AG10803 (cell line): ENCODE measurements around the gene ZBTB24.
"Not testable (repeated sequence)": the region's sequence is repeated elsewhere in the genome, so short reads cannot be mapped to it uniquely, and the experiment has no call there.

Experiments
- DNase-seq: peaks from one replicate; pipeline ENCODE4 v3.0.0; 2010; ENCODE audit warnings: low read depth
- H3K4me3 ChIP-seq: 2 replicates; pipeline ENCODE4 v1.5.1; 2011; ENCODE audit warnings: mild to moderate bottlenecking, low read length, control low read depth
- TF ChIP-seq, protein P1 (sequence below): conservative IDR thresholded peaks from 2 replicates; pipeline ENCODE4 v1.5.1; 2011; ENCODE audit warnings: mild to moderate bottlenecking, low read length, control low read depth, inconsistent platforms

ZBTB24 gene

GRCh38 chr6:109521080-109521479 lies 38.1 kb upstream of the ZBTB24 start:
- DNase-seq: no peak
- TF ChIP-seq, protein P1, sequence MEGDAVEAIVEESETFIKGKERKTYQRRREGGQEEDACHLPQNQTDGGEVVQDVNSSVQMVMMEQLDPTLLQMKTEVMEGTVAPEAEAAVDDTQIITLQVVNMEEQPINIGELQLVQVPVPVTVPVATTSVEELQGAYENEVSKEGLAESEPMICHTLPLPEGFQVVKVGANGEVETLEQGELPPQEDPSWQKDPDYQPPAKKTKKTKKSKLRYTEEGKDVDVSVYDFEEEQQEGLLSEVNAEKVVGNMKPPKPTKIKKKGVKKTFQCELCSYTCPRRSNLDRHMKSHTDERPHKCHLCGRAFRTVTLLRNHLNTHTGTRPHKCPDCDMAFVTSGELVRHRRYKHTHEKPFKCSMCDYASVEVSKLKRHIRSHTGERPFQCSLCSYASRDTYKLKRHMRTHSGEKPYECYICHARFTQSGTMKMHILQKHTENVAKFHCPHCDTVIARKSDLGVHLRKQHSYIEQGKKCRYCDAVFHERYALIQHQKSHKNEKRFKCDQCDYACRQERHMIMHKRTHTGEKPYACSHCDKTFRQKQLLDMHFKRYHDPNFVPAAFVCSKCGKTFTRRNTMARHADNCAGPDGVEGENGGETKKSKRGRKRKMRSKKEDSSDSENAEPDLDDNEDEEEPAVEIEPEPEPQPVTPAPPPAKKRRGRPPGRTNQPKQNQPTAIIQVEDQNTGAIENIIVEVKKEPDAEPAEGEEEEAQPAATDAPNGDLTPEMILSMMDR: no peak

DNA sequence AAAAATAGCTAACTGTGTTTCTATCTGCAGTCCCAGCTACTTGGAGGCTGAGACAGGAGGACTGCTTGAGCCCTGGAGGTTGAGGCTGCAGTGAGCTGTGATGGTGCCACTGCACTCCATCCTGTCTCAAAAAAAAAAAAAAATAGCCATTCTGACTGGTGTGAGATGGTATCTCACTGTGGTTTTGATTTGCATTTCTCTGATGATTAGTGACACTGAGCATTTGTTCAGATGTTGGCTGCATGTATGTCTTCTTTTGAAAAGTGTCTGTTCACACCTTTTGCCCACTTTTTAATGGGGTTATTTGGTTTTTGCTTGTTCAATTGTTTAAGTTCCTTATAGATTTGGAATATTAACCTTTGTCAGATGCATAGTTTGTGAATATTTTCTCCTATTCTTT lies 36.6 kb upstream of the ZBTB24 start:
- not testable (repeated sequence) for DNase-seq, H3K4me3 ChIP-seq

More at GRCh38 chr6:109521080-109521479, 38.1 kb upstream of the ZBTB24 start:
- no peak overlapping the region for H3K4me3 ChIP-seq

DNA sequence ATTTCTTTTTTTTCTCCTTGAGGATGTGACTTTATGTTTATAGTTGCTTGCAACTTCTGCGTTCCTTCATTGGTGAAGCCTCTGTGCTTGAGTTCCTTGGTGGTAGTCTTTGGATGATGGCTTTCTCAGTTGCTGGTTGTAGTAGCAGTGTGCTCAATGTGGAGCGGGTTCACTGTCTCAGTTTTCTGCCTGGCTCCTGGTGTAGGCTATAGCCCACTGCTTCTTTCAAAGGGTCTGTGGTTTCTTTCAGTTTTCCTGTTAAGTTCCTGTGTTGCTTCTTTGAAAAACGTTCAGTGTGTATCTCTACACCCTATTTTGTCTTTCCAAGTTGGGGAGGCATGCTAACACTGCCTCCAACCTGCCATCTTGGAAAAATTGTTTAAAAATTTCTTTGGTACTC lies 33.9 kb upstream of the ZBTB24 start:
- TF ChIP-seq, protein P1: no peak
- H3K4me3 ChIP-seq: no peak overlapping the region

DNA sequence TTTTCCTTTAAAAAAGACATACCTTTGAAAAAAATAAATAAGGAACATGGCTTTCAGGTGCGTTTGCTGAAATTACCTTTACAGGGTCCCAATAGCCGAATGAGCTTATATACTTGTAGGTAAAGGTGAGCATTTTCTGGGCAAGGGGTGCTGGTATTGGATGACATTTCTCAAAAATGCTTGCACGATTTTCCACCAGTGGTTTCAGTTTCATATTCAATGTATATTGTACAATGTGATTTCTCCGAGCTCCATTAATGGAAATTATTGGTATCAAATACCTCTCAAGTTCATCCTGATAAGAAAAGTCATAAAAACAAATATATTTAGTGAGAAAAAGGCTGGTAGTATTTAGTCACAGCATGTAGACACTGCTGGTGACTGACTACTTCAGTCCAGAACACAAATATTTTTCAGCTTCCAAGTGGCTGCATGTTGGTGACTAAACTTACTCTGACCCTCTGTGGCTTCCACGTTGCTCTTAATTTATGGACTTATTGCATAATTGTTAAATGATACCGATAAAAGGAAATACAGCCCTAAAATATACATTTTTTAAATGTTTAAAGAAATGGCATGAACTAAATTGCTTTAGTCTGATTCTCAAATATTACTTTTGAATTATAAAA lies 32.9 kb upstream of the ZBTB24 start:
- no peak overlapping the region for H3K4me3 ChIP-seq
- TF ChIP-seq, protein P1: no peak
- peak; percentile 8 for DNase-seq

More for the DNA sequence above, 33.9 kb upstream of the ZBTB24 start:
- no peak for DNase-seq

GRCh38 chr6:109514946-109515345 lies 31.9 kb upstream of the ZBTB24 start:
- DNase-seq: no peak
- TF ChIP-seq, protein P1: no peak
- no peak overlapping the region for H3K4me3 ChIP-seq

- H3K4me3 ChIP-seq: no peak overlapping the region
- peak; percentile 65 for DNase-seq
- TF ChIP-seq, protein P1: no peak
These were observed 30.6 kb upstream of the ZBTB24 start for GRCh38 chr6:109513571-109514071.

DNA sequence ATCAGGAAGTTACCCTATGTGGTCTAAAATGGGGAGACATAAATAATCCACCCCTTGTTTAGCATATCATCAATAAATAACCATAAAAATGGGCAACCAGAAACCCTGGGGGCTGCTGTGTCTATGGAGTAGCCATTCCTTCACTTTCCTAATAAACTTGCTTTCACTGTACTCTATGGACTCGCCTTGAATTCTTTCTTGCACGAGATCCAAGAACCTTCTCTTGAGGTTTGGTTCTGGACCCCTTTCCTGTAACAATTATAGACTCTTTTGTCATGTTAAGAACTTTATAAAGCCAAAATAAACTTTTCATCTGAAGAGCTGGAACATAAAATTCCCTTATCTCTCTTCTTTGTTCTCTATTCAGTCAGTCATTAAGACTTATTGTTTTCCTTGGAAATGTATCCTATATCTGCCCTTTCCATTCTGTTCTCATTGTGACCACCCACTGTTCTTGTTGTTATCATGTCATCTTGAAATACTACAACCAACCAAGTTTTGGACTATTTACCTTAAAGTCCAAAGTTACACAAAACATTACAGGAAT lies 29.3 kb upstream of the ZBTB24 start:
- no peak for DNase-seq
- no peak overlapping the region for H3K4me3 ChIP-seq
- TF ChIP-seq, protein P1: no peak
